ENCODE results near the gene OR2L2.
A peak's percentile ranks its signal among the peaks of the same experiment; 100 is the strongest.

Gene OR2L2

DNA sequence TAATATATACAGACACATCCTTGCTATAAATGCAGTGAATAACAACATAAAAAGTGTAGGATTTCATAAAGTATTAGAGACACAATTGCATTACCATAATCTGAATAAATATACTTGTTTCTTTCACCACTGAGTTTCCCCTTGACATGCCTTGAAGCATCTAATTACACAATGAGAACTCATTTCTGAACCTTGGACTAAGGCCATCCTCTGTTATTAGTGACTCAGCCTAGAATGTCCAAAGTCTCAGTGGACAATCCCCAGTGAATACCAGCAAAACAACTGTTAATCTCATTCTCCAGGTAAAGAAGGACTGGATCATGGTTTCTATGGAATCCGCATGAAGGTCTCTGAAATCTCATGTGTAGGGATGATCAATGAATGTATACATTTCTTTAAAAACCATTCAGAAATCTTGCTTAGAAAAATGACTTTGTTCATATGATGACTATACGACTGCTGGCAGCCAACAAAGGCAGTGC lies 16.6 kb upstream of the OR2L2 start, which contains the start of gene OR2L5:
TSS of gene OR2L5 (plus strand) at position 432 of the 482 bp plus-strand sequence. CDS start 8,288 bp downstream, outside the sequence.
- TF ChIP-seq, protein P1, sequence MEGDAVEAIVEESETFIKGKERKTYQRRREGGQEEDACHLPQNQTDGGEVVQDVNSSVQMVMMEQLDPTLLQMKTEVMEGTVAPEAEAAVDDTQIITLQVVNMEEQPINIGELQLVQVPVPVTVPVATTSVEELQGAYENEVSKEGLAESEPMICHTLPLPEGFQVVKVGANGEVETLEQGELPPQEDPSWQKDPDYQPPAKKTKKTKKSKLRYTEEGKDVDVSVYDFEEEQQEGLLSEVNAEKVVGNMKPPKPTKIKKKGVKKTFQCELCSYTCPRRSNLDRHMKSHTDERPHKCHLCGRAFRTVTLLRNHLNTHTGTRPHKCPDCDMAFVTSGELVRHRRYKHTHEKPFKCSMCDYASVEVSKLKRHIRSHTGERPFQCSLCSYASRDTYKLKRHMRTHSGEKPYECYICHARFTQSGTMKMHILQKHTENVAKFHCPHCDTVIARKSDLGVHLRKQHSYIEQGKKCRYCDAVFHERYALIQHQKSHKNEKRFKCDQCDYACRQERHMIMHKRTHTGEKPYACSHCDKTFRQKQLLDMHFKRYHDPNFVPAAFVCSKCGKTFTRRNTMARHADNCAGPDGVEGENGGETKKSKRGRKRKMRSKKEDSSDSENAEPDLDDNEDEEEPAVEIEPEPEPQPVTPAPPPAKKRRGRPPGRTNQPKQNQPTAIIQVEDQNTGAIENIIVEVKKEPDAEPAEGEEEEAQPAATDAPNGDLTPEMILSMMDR (IDR thresholded peaks at IDR 0.05; ENCODE audit: low read depth, low read length): no peak
- DNase-seq (ENCODE audit: low read depth in 2 of 2): peak in 1 of 2 donors; percentile 7
- no peak within 1 kb of the TSS for H3K4me3 ChIP-seq (replicated peaks in 1 of 2; ENCODE audit: low read depth in 2 of 2, low read length in 2 of 2)

DNA sequence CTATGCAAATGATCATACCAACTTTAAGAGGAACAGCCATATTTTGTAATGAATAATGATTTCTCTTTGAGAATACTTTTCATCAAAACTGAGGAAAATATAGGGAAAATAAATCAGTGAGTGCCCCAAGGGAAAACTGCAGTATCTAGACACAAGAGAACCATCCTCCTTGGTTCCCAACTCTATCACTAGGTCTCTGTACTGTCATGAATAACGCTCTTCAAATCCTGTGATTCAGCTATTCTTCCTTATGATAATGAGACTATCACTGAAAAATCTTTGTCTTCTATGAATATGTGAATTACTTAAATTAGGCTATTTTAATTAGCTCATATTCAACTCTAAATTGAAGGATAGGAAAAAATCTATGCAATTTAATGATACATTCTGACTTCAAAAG lies 14.1 kb upstream of the OR2L2 start:
- no peak for DNase-seq (ENCODE audit: low read depth in 2 of 2)
- TF ChIP-seq, protein P1 (IDR thresholded peaks at IDR 0.05; ENCODE audit: low read depth, low read length): no peak
- no peak overlapping the region for H3K4me3 ChIP-seq (replicated peaks in 1 of 2; ENCODE audit: low read depth in 2 of 2, low read length in 2 of 2)

DNA sequence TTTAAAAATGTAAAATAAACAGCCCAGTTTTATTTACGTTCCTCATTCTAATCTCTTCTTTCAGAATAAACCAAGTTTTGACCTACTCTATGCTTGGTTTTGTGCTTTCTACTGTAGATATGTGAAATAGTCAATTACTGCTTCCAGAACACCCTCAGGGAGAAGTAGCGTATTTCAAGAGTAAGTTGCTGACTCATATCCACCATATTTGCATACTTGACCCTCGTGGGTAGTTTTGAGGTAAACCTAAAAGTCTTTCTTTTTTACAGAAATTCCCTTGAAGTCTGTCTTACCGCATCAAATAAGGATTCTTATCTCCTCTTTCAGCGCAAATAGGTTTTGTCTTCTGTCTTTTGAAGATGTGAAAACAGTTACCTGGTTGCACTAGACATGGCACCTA lies 15.3 kb downstream of the OR2L2 start:
- no peak overlapping the region for H3K4me3 ChIP-seq (replicated peaks in 1 of 2; ENCODE audit: low read depth in 2 of 2, low read length in 2 of 2)
- TF ChIP-seq, protein P1 (IDR thresholded peaks at IDR 0.05; ENCODE audit: low read depth, low read length): no peak
- DNase-seq (ENCODE audit: low read depth in 2 of 2): no peak

DNA sequence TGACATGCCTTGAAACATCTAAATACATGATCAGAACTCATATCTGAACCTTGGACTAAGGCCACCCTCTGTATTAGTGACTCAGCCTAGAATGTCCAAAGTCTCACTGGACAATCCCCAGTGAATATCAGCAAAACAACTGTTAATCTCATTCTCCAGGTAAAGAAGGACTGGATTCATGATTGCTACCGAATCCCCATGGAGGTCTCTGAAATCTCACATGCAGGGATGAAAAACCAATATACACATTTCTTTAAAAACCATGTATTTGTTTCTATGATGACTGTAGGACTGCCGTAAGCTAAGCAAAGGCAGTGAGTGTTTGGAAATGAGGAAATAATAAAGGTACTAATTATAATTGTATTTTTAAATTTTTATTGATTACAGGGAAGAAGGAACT lies 16.7 kb downstream of the OR2L2 start, which contains the start of gene OR2L3:
TSS of gene OR2L3 (plus strand) at position 301 of the 400 bp plus-strand sequence. CDS start 13,846 bp downstream, outside the sequence.
- H3K4me3 ChIP-seq (replicated peaks in 1 of 2; ENCODE audit: low read depth in 2 of 2, low read length in 2 of 2): no peak within 1 kb of the TSS
- TF ChIP-seq, protein P1 (IDR thresholded peaks at IDR 0.05; ENCODE audit: low read depth, low read length): no peak
- no peak for DNase-seq (ENCODE audit: low read depth in 2 of 2)

DNA sequence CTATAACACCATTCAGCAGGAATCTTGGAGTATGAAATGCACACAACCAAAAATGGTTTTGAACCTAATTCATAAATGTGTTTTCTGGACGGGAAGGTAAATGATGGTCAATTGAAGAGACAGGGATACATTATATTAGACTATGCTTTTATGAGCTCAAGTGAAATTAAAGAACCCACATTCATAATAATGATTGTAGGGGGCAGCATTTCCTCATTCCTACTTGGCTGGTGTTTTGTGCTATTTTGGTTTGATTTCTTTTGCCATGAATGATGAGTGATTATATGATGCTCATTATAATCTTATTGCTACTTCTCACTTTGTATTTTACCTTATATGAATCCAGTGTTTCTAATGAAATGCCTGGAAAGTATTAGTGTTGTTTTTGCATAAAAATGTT lies 17.1 kb downstream of the OR2L2 start:
- TF ChIP-seq, protein P1 (IDR thresholded peaks at IDR 0.05; ENCODE audit: low read depth, low read length): no peak
- DNase-seq (ENCODE audit: low read depth in 2 of 2): no peak
- no peak overlapping the region for H3K4me3 ChIP-seq (replicated peaks in 1 of 2; ENCODE audit: low read depth in 2 of 2, low read length in 2 of 2)

DNA sequence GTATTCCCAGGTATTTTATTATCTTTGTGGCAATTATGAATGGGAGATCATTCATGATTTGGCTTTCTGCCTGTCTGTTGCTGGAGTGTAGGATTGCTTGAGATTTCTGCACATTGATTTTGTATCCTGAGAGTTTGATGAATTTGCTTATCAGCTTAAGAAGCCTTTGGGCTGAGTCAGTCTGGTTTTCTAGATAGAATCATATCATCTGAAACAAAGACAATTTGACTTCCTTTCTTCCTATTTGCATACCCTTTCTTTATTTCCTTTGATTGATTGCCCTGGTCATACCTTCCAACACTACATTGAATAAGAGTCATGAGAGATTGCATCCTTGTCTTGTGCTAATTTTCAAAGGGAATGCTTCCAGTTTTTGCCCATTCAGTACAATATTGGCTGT lies 24.8 kb downstream of the OR2L2 start:
- H3K4me3 ChIP-seq (replicated peaks in 1 of 2; ENCODE audit: low read depth in 2 of 2, low read length in 2 of 2): no peak overlapping the region
- no peak for DNase-seq (ENCODE audit: low read depth in 2 of 2)
- TF ChIP-seq, protein P1 (IDR thresholded peaks at IDR 0.05; ENCODE audit: low read depth, low read length): no peak

DNA sequence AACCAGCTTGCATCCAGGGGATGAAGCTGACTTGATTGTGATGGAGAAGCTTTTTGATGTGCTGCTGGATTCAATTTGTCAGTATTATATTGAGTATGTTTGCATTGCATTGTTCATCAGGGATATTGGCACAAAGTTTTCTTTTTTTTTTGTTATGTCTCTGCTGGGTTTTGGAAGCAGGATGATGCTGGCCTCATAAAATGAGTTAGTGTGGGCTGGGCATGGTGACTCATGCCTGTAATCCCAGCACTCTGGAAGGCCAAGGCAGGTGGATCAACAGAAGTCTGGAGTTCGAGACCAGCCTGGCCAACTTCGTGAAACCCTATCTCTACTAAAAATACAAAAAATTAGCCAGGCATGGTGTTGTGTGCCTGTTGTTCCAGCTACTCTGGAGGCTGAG lies 25.4 kb downstream of the OR2L2 start:
- DNase-seq (ENCODE audit: low read depth in 2 of 2): no peak
- TF ChIP-seq, protein P1 (IDR thresholded peaks at IDR 0.05; ENCODE audit: low read depth, low read length): no peak
- no peak overlapping the region for H3K4me3 ChIP-seq (replicated peaks in 1 of 2; ENCODE audit: low read depth in 2 of 2, low read length in 2 of 2)

Measured in cardiac fibroblast (primary cell).